H9 (cell line): ENCODE measurements around the gene RUSC2. TPM values are rescaled to one million over a fixed set of nuclear protein-coding genes. Genes with fewer than 3 reads are reported as not detected.

ENCODE experiments used
- DNase-seq: peaks from one replicate; pipeline ENCODE4 v3.0.0-alpha.2; 2017
- H2AFZ ChIP-seq: one replicate; pipeline ENCODE4 v1.6.1; 2013; ENCODE audit warnings: mild to moderate bottlenecking, low read length, control low read depth, moderate library complexity
- H2AK5ac ChIP-seq: 2 replicates; pipeline ENCODE4 v1.6.1; 2013; ENCODE audit warnings: low read length, control low read depth, mixed read lengths; ENCODE audit not compliant: insufficient read length
- H2BK120ac ChIP-seq: one replicate; pipeline ENCODE4 v1.6.1; 2013; ENCODE audit warnings: low read depth, mild to moderate bottlenecking, low read length, control low read depth, inconsistent platforms; ENCODE audit not compliant: poor library complexity, severe bottlenecking
- H2BK12ac ChIP-seq: 2 replicates; pipeline ENCODE4 v1.6.1; 2013; ENCODE audit warnings: low read length, control low read depth, mixed read lengths, low read depth; ENCODE audit not compliant: insufficient read length
- H2BK15ac ChIP-seq: 2 replicates; pipeline ENCODE4 v1.6.1; 2013; ENCODE audit warnings: low read depth, low read length, control low read depth
- H2BK20ac ChIP-seq: one replicate; pipeline ENCODE4 v1.6.1; 2013; ENCODE audit warnings: low read depth, mild to moderate bottlenecking, low read length, control low read depth, inconsistent platforms; ENCODE audit not compliant: poor library complexity, severe bottlenecking
- H2BK5ac ChIP-seq: 2 replicates; pipeline ENCODE4 v1.6.1; 2013; ENCODE audit warnings: low read length, control low read depth, mixed read lengths; ENCODE audit not compliant: insufficient read length
- H3K14ac ChIP-seq: 2 replicates; pipeline ENCODE4 v1.6.1; 2013; ENCODE audit warnings: low read length, control low read depth; ENCODE audit not compliant: insufficient read depth
- H3K18ac ChIP-seq: 2 replicates; pipeline ENCODE4 v1.6.1; 2013; ENCODE audit warnings: low read depth, mild to moderate bottlenecking, mixed read lengths, low read length, control low read depth; ENCODE audit not compliant: insufficient read length
- H3K23ac ChIP-seq: 2 replicates; pipeline ENCODE4 v1.6.1; 2013; ENCODE audit warnings: low read length, control low read depth, mixed read lengths, low read depth; ENCODE audit not compliant: insufficient read length
- H3K23me2 ChIP-seq: 2 replicates; pipeline ENCODE4 v1.6.1; 2013; ENCODE audit warnings: low read depth, mild to moderate bottlenecking, mixed read lengths, low read length, control low read depth; ENCODE audit not compliant: insufficient read length, poor library complexity, severe bottlenecking
- H3K27ac ChIP-seq: 2 replicates; pipeline ENCODE4 v1.5.1; 2013; ENCODE audit warnings: low read length, control low read depth, mixed read lengths, low read depth; ENCODE audit not compliant: insufficient read length
- H3K27me3 ChIP-seq: 2 replicates; pipeline ENCODE4 v1.6.1; 2013; ENCODE audit warnings: low read length, control low read depth, inconsistent platforms; ENCODE audit not compliant: insufficient read depth
- H3K4ac ChIP-seq: 2 replicates; pipeline ENCODE4 v1.6.1; 2013; ENCODE audit warnings: low read depth, mild to moderate bottlenecking, control low read depth, inconsistent platforms, low read length, moderate library complexity
- H3K4me1 ChIP-seq: 2 replicates; pipeline ENCODE4 v1.6.1; 2013; ENCODE audit warnings: low read length, control low read depth, inconsistent platforms; ENCODE audit not compliant: insufficient read depth
- H3K4me2 ChIP-seq: 2 replicates; pipeline ENCODE4 v1.6.1; 2013; ENCODE audit warnings: low read length, control low read depth, mixed read lengths; ENCODE audit not compliant: insufficient read length, insufficient read depth
- H3K56ac ChIP-seq: 2 replicates; pipeline ENCODE4 v1.6.1; 2013; ENCODE audit warnings: low read depth, mild to moderate bottlenecking, mixed read lengths, low read length, control low read depth; ENCODE audit not compliant: insufficient read length
- H3K79me1 ChIP-seq: 2 replicates; pipeline ENCODE4 v1.6.1; 2013; ENCODE audit warnings: low read depth, mild to moderate bottlenecking, moderate library complexity, low read length, control low read depth, inconsistent platforms; ENCODE audit not compliant: insufficient read depth, poor library complexity, severe bottlenecking
- H3K79me2 ChIP-seq: 2 replicates; pipeline ENCODE4 v1.6.1; 2013; ENCODE audit warnings: low read length, control low read depth, inconsistent platforms; ENCODE audit not compliant: insufficient read depth
- H3K9ac ChIP-seq: 2 replicates; pipeline ENCODE4 v1.6.1; 2013; ENCODE audit warnings: low read length, control low read depth, mixed read lengths; ENCODE audit not compliant: insufficient read length; ENCODE audit errors: extremely low read depth
- H3K9me3 ChIP-seq: one replicate; pipeline ENCODE4 v1.6.1; 2013; ENCODE audit warnings: low read depth, low read length, inconsistent platforms; ENCODE audit not compliant: control insufficient read depth
- H3T11ph ChIP-seq: one replicate; pipeline ENCODE4 v1.6.1; 2013; ENCODE audit warnings: mild to moderate bottlenecking, low read length, control low read depth, inconsistent platforms
- H4K20me1 ChIP-seq: one replicate; pipeline ENCODE4 v1.6.1; 2013; ENCODE audit not compliant: control insufficient read depth, insufficient read length, insufficient read depth
- H4K5ac ChIP-seq: 2 replicates; pipeline ENCODE4 v1.6.1; 2013; ENCODE audit warnings: low read depth, mild to moderate bottlenecking, mixed read lengths, low read length, control low read depth; ENCODE audit not compliant: insufficient read length
- H4K8ac ChIP-seq: replicated peaks from 2 replicates; pipeline ENCODE4 v1.6.1; 2013; ENCODE audit warnings: low read length, control low read depth, mixed read lengths, low read depth; ENCODE audit not compliant: insufficient read length
- H4K91ac ChIP-seq: 2 replicates; pipeline ENCODE4 v1.6.1; 2013; ENCODE audit warnings: low read depth, mild to moderate bottlenecking, moderate library complexity, mixed read lengths, low read length, control low read depth; ENCODE audit not compliant: insufficient read length
- H3K27ac Mint-ChIP-seq, 3 experiments: 2 replicates in 2 of 3; 3 replicates in 1 of 3; pipeline ENCODE4 v1.8.0; 2020 to 2021; ENCODE audit warnings: mixed read lengths in 3 of 3, mild to moderate bottlenecking in 1 of 3, moderate library complexity in 1 of 3
- H3K27me3 Mint-ChIP-seq: 2 replicates; pipeline ENCODE4 v1.8.0; 2021; ENCODE audit warnings: low read depth, mild to moderate bottlenecking, moderate library complexity, mixed read lengths
- H3K36me3 Mint-ChIP-seq, 3 experiments: 2 replicates in 2 of 3; 3 replicates in 1 of 3; pipeline ENCODE4 v1.8.0; 2020 to 2021; ENCODE audit warnings: low read depth in 3 of 3, mixed read lengths in 3 of 3; ENCODE audit not compliant: insufficient read depth in 1 of 3
- H3K4me1 Mint-ChIP-seq, 2 experiments: 2 replicates each; pipeline ENCODE4 v1.8.0; 2020; ENCODE audit warnings: mixed read lengths in 2 of 2
- H3K4me3 Mint-ChIP-seq, 2 experiments: 2 replicates in 1 of 2; 3 replicates in 1 of 2; pipeline ENCODE4 v1.8.0; 2020 to 2021; ENCODE audit warnings: mild to moderate bottlenecking in 2 of 2, mixed read lengths in 2 of 2, moderate library complexity in 1 of 2
- H3K9me3 Mint-ChIP-seq, 2 experiments: 2 replicates in 1 of 2; 3 replicates in 1 of 2; pipeline ENCODE4 v1.8.0; 2020; ENCODE audit warnings: mild to moderate bottlenecking in 2 of 2, mixed read lengths in 2 of 2, moderate library complexity in 1 of 2
- WGBS: extraction: QIAGEN DNeasy Blood & Tissue Kit; methylation state at CpG from one replicate; pipeline ENCODE4 v1.1.7; 2013; ENCODE audit warnings: missing lambda C conversion rate, low lambda C conversion rate, mixed read lengths; ENCODE audit not compliant: insufficient read length; ENCODE audit errors: extremely low coverage; 5-methylcytosine and 5-hydroxymethylcytosine counted together
- total RNA-seq: library from RNA; stranded (reverse); gene quantifications from 2 replicates; pipeline ENCODE4 v1.2.1, GENCODE V29; 2021
- TF ChIP-seq, protein P1 (sequence below): fragments of 200-600 bp; sonication (generic); conservative IDR thresholded peaks from 3 replicates; pipeline ENCODE4 v1.8.0; 2021; ENCODE audit warnings: antibody characterized with exemption, mild to moderate bottlenecking

The RUSC2 gene
- total RNA-seq, 1 experiment from 2014 or later = 6.3 TPM

- no peak overlapping the region for H3K27ac ChIP-seq
- no peak overlapping the region for H3K4me3 Mint-ChIP-seq
- no peak overlapping the region for H2BK120ac ChIP-seq
- H2BK12ac ChIP-seq = no peak overlapping the region
- H4K20me1 ChIP-seq = no peaks in the 10 kb centered on the region
- no CpG with 5 or more reads among the region's 1 CpG for WGBS
- no peaks in the 10 kb centered on the region for H3K9me3 Mint-ChIP-seq
- DNase-seq = no peak
- H3K79me2 ChIP-seq = no peaks in the 10 kb centered on the region
- H3T11ph ChIP-seq = no peak overlapping the region
- H4K91ac ChIP-seq = no peak overlapping the region
- H3K56ac ChIP-seq = no peak overlapping the region
- no peak overlapping the region for H3K14ac ChIP-seq
- H3K27ac Mint-ChIP-seq = no peak overlapping the region
- no peak overlapping the region for H4K5ac ChIP-seq
- no peak overlapping the region for H3K4me2 ChIP-seq
- no peaks in the 10 kb centered on the region for H3K79me1 ChIP-seq
- H2BK15ac ChIP-seq = no peak overlapping the region
- H2BK20ac ChIP-seq = no peak overlapping the region
- no peak overlapping the region for H2AK5ac ChIP-seq
- no peaks in the 10 kb centered on the region for H3K36me3 Mint-ChIP-seq
- no peak overlapping the region for H3K18ac ChIP-seq
- H2AFZ ChIP-seq = no peak overlapping the region
- no peak overlapping the region for H4K8ac ChIP-seq
- no peak overlapping the region for H2BK5ac ChIP-seq
- no peak overlapping the region for H3K9ac ChIP-seq
- TF ChIP-seq, protein P1, sequence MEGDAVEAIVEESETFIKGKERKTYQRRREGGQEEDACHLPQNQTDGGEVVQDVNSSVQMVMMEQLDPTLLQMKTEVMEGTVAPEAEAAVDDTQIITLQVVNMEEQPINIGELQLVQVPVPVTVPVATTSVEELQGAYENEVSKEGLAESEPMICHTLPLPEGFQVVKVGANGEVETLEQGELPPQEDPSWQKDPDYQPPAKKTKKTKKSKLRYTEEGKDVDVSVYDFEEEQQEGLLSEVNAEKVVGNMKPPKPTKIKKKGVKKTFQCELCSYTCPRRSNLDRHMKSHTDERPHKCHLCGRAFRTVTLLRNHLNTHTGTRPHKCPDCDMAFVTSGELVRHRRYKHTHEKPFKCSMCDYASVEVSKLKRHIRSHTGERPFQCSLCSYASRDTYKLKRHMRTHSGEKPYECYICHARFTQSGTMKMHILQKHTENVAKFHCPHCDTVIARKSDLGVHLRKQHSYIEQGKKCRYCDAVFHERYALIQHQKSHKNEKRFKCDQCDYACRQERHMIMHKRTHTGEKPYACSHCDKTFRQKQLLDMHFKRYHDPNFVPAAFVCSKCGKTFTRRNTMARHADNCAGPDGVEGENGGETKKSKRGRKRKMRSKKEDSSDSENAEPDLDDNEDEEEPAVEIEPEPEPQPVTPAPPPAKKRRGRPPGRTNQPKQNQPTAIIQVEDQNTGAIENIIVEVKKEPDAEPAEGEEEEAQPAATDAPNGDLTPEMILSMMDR = no peak
- no peaks in the 10 kb centered on the region for H3K27me3 ChIP-seq
- no peaks in the 10 kb centered on the region for H3K27me3 Mint-ChIP-seq
- no peak overlapping the region for H3K4ac ChIP-seq
- no peaks in the 10 kb centered on the region for H3K23me2 ChIP-seq
- H3K4me1 Mint-ChIP-seq = peaks cover 7 to 18% of the 10 kb centered on the region in 2 experiments
- H3K9me3 ChIP-seq = no peaks in the 10 kb centered on the region
- H3K23ac ChIP-seq = no peak overlapping the region
- peaks cover 6% of the 10 kb centered on the region; the same call in 1 of the 2 replicates for H3K4me1 ChIP-seq
Observed at GRCh38 chr9:35511453-35511852, 21.5 kb downstream of the RUSC2 start.
